Lung (tissue), 16 donors: ENCODE measurements around the gene CSTF2. TPM values are rescaled to one million over a fixed set of nuclear protein-coding genes. Genes with fewer than 3 reads are reported as not detected.
"Not testable (repeated sequence)": the region's sequence is repeated elsewhere in the genome, so short reads cannot be mapped to it uniquely, and the experiment has no call there.

Experiments used
- ATAC-seq: fragments of 200-7000 bp; cut with Tn5 transposase; one replicate; pipeline ENCODE4 v1.9.1; 2020; ENCODE audit warnings: moderate number of reproducible peaks; ENCODE audit not compliant: insufficient read depth, low FRiP score
- DNase-seq, 3 donors: peaks; one replicate each; pipeline ENCODE4 v3.0.0-alpha.2; 2013 to 2017
- H3K27ac ChIP-seq, 2 donors: one replicate each; pipeline ENCODE4 v1.5.1; 2013; ENCODE audit warnings: mild to moderate bottlenecking in 2 of 2, moderate library complexity in 2 of 2, control low read depth in 1 of 2, inconsistent platforms in 1 of 2, low read depth in 1 of 2, low read length in 1 of 2
- H3K27me3 ChIP-seq, 3 donors: one replicate each; pipeline ENCODE4 v1.5.1; 2013; ENCODE audit warnings: low read length in 2 of 3; ENCODE audit not compliant: control insufficient read depth in 3 of 3, insufficient read depth in 3 of 3
- H3K36me3 ChIP-seq, 4 donors: one replicate each; pipeline ENCODE4 v1.5.1; 2013; ENCODE audit warnings: low read length in 4 of 4, mild to moderate bottlenecking in 1 of 4, moderate library complexity in 1 of 4; ENCODE audit not compliant: control insufficient read depth in 4 of 4, insufficient read depth in 4 of 4
- H3K4me1 ChIP-seq, 5 donors: one replicate each; pipeline ENCODE4 v1.5.1; 2013; ENCODE audit warnings: low read length in 5 of 5, mild to moderate bottlenecking in 2 of 5, moderate library complexity in 1 of 5; ENCODE audit not compliant: control insufficient read depth in 5 of 5, insufficient read depth in 5 of 5
- H3K4me3 ChIP-seq: one replicate; pipeline ENCODE4 v1.5.1; 2013; ENCODE audit warnings: mild to moderate bottlenecking, control low read depth, moderate library complexity
- H3K9ac ChIP-seq, 2 donors: one replicate each; pipeline ENCODE4 v1.5.1; 2013; ENCODE audit warnings: low read length in 2 of 2, control low read depth in 1 of 2; ENCODE audit not compliant: insufficient read depth in 1 of 2
- H3K9me3 ChIP-seq, 4 donors: one replicate each; pipeline ENCODE4 v1.5.1; 2013; ENCODE audit warnings: low read length in 3 of 4, mild to moderate bottlenecking in 1 of 4, moderate library complexity in 1 of 4; ENCODE audit not compliant: control insufficient read depth in 4 of 4, insufficient read depth in 3 of 4
- WGBS, 2 donors: extraction: QIAGEN DNeasy Blood & Tissue Kit; methylation state at CpG; one replicate each; pipeline ENCODE4 v1.1.7; 2013; 5-methylcytosine and 5-hydroxymethylcytosine counted together
- long read RNA-seq, 5 donors: transcript quantifications; one replicate each; lab custom pipeline, GENCODE V29; 2026
- polyA plus RNA-seq, 2 donors: library from polyadenylated mRNA; stranded (reverse); fragments of 200-250 nt; gene quantifications; one replicate each; pipeline ENCODE4 v1.2.1, GENCODE V29; 2013
- total RNA-seq, 2 donors: library from RNA; depleted of rRNA in 1 of 2; stranded (reverse); fragments of >200 nt in 1 of 2; gene quantifications; one replicate each; pipeline ENCODE4 v1.2.1, GENCODE V29; 2014 to 2021
- TF ChIP-seq, protein P1 (sequence below): IDR thresholded peaks from 2 replicates; pipeline ENCODE4 v1.5.1; 2012; ENCODE audit warnings: mild to moderate bottlenecking; ENCODE audit errors: control extremely low read depth, extremely low read depth
- donor health status: control.
- donor health status: control.
- donor health status: Bipolar disorder and iron deficiency.
- donor health status: healthy.
- donor health status: DM: yes; HTN: yes; CAD: no.

CSTF2 gene
- 10 to 100 TPM; 12.3 to 18.5 TPM for total RNA-seq
- 10 to 100 TPM in 1 of 2 donors, 1 to 10 TPM in 1; 4.6 to 13.3 TPM for polyA plus RNA-seq
- long read RNA-seq, donor 1, transcript CSTF2-201 (14 exons, 1,958 nt) = major isoform, 5 of 5 reads
- long read RNA-seq, donor 1, partial matches to known transcripts = 0 of 5 reads
- long read RNA-seq, donor 1, other reads (novel, unspliced or antisense) = 0 of 5 reads
- long read RNA-seq, donor 2 = 0 reads
- long read RNA-seq, donor 3 = 0 reads
- long read RNA-seq, donor 4 = 0 reads
- long read RNA-seq, donor 5, transcript CSTF2-201 (14 exons, 1,958 nt) = major isoform, 7 of 8 reads
- long read RNA-seq, donor 5, partial matches to known transcripts = 0 of 8 reads
- long read RNA-seq, donor 5, other reads (novel, unspliced or antisense) = 0 of 8 reads

GRCh38 chrX:100819837-100820666 lies at the start of gene CSTF2:
Gene CSTF2, plus strand, starts transcription at chrX:100820391. Its CDS starts 26 bp downstream, at chrX:100820417.
- H3K27ac ChIP-seq = peak within 1 kb of the TSS in 1 of 2 donors; percentile 29
- TF ChIP-seq, protein P1, sequence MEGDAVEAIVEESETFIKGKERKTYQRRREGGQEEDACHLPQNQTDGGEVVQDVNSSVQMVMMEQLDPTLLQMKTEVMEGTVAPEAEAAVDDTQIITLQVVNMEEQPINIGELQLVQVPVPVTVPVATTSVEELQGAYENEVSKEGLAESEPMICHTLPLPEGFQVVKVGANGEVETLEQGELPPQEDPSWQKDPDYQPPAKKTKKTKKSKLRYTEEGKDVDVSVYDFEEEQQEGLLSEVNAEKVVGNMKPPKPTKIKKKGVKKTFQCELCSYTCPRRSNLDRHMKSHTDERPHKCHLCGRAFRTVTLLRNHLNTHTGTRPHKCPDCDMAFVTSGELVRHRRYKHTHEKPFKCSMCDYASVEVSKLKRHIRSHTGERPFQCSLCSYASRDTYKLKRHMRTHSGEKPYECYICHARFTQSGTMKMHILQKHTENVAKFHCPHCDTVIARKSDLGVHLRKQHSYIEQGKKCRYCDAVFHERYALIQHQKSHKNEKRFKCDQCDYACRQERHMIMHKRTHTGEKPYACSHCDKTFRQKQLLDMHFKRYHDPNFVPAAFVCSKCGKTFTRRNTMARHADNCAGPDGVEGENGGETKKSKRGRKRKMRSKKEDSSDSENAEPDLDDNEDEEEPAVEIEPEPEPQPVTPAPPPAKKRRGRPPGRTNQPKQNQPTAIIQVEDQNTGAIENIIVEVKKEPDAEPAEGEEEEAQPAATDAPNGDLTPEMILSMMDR = no peak
- peak within 1 kb of the TSS; percentile 42 to 62 for H3K9ac ChIP-seq
- H3K36me3 ChIP-seq = peaks cover 0 to 7% (median 0%) of the 10 kb centered on the region in 4 donors
- peak; percentile 99 for ATAC-seq
- peak; percentile 86 to 93 (median 89) for DNase-seq
- H3K9me3 ChIP-seq = peaks cover 0 to 2% (median 0%) of the 10 kb centered on the region in 4 donors
- WGBS, 2 donors = 0 to 36% methylated on average over 37 to 49 of the region's 49 CpGs
- peak within 1 kb of the TSS; percentile 75 for H3K4me3 ChIP-seq
- H3K4me1 ChIP-seq = no peaks in the 10 kb centered on the region
- peaks cover 4 to 14% (median 14%) of the 10 kb centered on the region in 3 donors for H3K27me3 ChIP-seq

GRCh38 chrX:100796371-100796770 lies 23.8 kb upstream of the CSTF2 start:
- H3K27ac ChIP-seq, H3K27me3 ChIP-seq, DNase-seq, H3K9me3 ChIP-seq, H3K4me1 ChIP-seq, ATAC-seq, H3K36me3 ChIP-seq, H3K4me3 ChIP-seq, H3K9ac ChIP-seq: not testable (repeated sequence)
- 82 to 94% methylated on average over 7 of the region's 7 CpGs for WGBS, 2 donors

GRCh38 chrX:100797359-100797758 lies 22.8 kb upstream of the CSTF2 start:
- TF ChIP-seq, protein P1 = no peak
- ATAC-seq (no peak), DNase-seq (no peak)
- 89 to 99% methylated on average over 4 of the region's 4 CpGs for WGBS, 2 donors
- Histone ChIP-seq H3K4me1 (no peaks in the 10 kb centered on the region), H3K9ac (no peak overlapping the region), H3K9me3 (no peaks in the 10 kb centered on the region), H3K27ac (no peak overlapping the region), H3K36me3 (no peaks in the 10 kb centered on the region), H3K4me3 (no peak overlapping the region), H3K27me3 (peaks cover 0 to 7% (median 3%) of the 10 kb centered on the region in 3 donors)
